Heart right ventricle (tissue), 16 donors: ENCODE data around the gene SHTN1. TPM values are rescaled to one million over a fixed set of nuclear protein-coding genes. Genes with fewer than 3 reads are reported as not detected.

Experiments used
- ATAC-seq, 8 donors: fragments of 200-7000 bp; cut with Tn5 transposase; one replicate each; pipeline ENCODE4 v1.9.1; 2020; ENCODE audit warnings: mild to moderate bottlenecking in 8 of 8, moderate library complexity in 8 of 8, moderate number of reproducible peaks in 1 of 8
- DNase-seq, 2 donors: peaks; one replicate each; pipeline ENCODE4 v3.0.0-alpha.2; 2020
- H3K27ac ChIP-seq, 10 donors: fragments of 200-600 bp; sonication (generic) in 2 of 10; one replicate each; pipeline versions ENCODE4 v1.5.0 to v1.8.0; 2020 to 2022; ENCODE audit warnings: mild to moderate bottlenecking in 3 of 10
- H3K27me3 ChIP-seq, 7 donors: fragments of 200-600 bp; one replicate each; pipeline ENCODE4 v1.8.0; 2021 to 2022; ENCODE audit warnings: mild to moderate bottlenecking in 2 of 7
- H3K36me3 ChIP-seq, 9 donors: fragments of 200-600 bp; sonication (generic) in 1 of 9; one replicate each; pipeline versions ENCODE4 v1.5.0 to v1.8.0; 2020 to 2022; ENCODE audit warnings: mild to moderate bottlenecking in 2 of 9
- H3K4me1 ChIP-seq, 9 donors: fragments of 200-600 bp; sonication (generic) in 1 of 9; one replicate each; pipeline versions ENCODE4 v1.5.0 to v1.8.0; 2020 to 2022; ENCODE audit warnings: mild to moderate bottlenecking in 4 of 9
- H3K4me3 ChIP-seq, 10 donors: fragments of 200-600 bp; sonication (generic) in 2 of 10; one replicate each; pipeline versions ENCODE4 v1.5.0 to v1.8.0; 2020 to 2022; ENCODE audit warnings: mild to moderate bottlenecking in 7 of 10, moderate library complexity in 2 of 10
- H3K9me3 ChIP-seq, 11 donors: fragments of 200-600 bp in 10 of 11; sonication (generic) in 2 of 11; one replicate each; pipeline versions ENCODE4 v1.5.0 to v1.8.0; 2013 to 2022; ENCODE audit warnings: mild to moderate bottlenecking in 2 of 11, control low read depth in 1 of 11, moderate library complexity in 1 of 11
- WGBS, 2 donors: extraction: QIAGEN DNeasy Blood & Tissue Kit; methylation state at CpG; one replicate each; pipeline ENCODE4 v1.1.7; 2013; ENCODE audit warnings: inconsistent platforms in 1 of 2; 5-methylcytosine and 5-hydroxymethylcytosine counted together
- intact Hi-C, 10 donors: fragments of 100-400 bp; cut with DNase I; formaldehyde crosslinking; loops; one replicate each; pipeline versions ENCODE4 v1.11.1 to v1.14.2; 2022
- polyA plus RNA-seq, 2 donors: library from polyadenylated mRNA; stranded (reverse); fragments of 200-250 nt; gene quantifications; one replicate each; pipeline ENCODE4 v1.2.3, GENCODE V29; 2013
- total RNA-seq, 10 donors: library from RNA; stranded (reverse); fragmentation: NEBNext Ultra II Directional in 3 of 10; extraction: Animal tissue kit (Norgen Biotek cat#: 25700) in 3 of 10; gene quantifications; one replicate each; pipeline versions ENCODE4 v1.2.1 to v1.2.4, GENCODE V29; 2021 to 2023
- TF ChIP-seq, protein P1 (sequence below), 9 donors: fragments of 200-600 bp; sonication (generic) in 2 of 9; IDR thresholded peaks; one replicate each; pipeline versions ENCODE4 v1.5.0 to v1.8.0; 2021 to 2022; ENCODE audit warnings: antibody characterized with exemption in 9 of 9, mild to moderate bottlenecking in 5 of 9, moderate library complexity in 1 of 9
- donor health status: Arrhythmogenic right ventricular cardiomyopathy.
- donor health status: ischemic (EF 13 %, LVEDD 7.1; RV severe dilation, severe dysfunction).
- donor health status: healthy with polysubstance abuse.
- donor health status: DM: no; HTN: yes; CAD: no.
- donor health status: DM: no; HTN: no; CAD: no.
- donor health status: ischemic (EF 25% LVEDD 6.9; RV normal size, moderate dysfunction).
- donor health status: ischemic (EF 25% LVEDD 5.7; RV mildly dilated, moderate dysfunction).
- donor health status: healthy.
- donor health status: DM: yes; HTN: yes; CAD: no.
- donor health status: Ischemic cardiomyopathy.
- donor health status: ischemic (EF 35%, LVEDD 5.7; RV mildly dilated, moderate dysfunction).
- donor health status: nonischemic (EF 11% LVEDD 7.7; RV severe dilation, severe dysfunction).
- donor health status: DM: yes; HTN: yes; CAD: no.
- donor health status: PGD.
- donor health status: ischemic (EF 29% LVEDD 5.4; RV normal size, mild dysfunction).
- donor health status: nonischemic (EF 23%, LVEDD 6.1; RV moderate dilation, normal function).

The SHTN1 gene
- total and polyA plus RNA-seq, 12 donors: 0.86 to 13.1 (median 2.8) TPM

DNA sequence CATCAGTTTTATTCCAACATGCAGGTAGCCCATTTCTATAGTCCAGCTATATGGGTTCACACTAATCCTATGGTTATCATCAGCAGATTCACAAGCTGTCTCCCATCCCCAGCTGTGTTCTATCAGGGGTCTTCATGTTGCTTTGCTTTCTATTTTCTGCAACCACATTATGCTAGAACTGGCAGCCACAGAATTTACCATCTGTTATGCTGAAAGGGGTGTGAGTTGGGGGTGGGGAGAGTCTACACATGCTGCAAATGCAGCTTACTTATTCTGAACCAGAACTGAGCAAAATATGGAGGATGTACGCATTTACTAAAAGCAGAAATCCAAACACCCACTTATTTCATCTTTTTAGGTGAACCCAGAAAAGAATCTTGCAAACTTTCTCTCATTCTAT, 32.9 kb downstream of the SHTN1 start:
- 79 to 90% methylated on average over 1 of the region's 1 CpG for WGBS, 2 donors
- Histone ChIP-seq H3K4me1 (no peaks in the 10 kb centered on the region), H3K36me3 (peaks cover 0 to 16% (median 0%) of the 10 kb centered on the region in 9 donors), H3K4me3 (no peak overlapping the region), H3K27me3 (no peaks in the 10 kb centered on the region), H3K27ac (no peak overlapping the region), H3K9me3 (no peaks in the 10 kb centered on the region)
- intact Hi-C loops: no loop called here
- TF ChIP-seq, protein P1, sequence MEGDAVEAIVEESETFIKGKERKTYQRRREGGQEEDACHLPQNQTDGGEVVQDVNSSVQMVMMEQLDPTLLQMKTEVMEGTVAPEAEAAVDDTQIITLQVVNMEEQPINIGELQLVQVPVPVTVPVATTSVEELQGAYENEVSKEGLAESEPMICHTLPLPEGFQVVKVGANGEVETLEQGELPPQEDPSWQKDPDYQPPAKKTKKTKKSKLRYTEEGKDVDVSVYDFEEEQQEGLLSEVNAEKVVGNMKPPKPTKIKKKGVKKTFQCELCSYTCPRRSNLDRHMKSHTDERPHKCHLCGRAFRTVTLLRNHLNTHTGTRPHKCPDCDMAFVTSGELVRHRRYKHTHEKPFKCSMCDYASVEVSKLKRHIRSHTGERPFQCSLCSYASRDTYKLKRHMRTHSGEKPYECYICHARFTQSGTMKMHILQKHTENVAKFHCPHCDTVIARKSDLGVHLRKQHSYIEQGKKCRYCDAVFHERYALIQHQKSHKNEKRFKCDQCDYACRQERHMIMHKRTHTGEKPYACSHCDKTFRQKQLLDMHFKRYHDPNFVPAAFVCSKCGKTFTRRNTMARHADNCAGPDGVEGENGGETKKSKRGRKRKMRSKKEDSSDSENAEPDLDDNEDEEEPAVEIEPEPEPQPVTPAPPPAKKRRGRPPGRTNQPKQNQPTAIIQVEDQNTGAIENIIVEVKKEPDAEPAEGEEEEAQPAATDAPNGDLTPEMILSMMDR (IDR thresholded peaks at IDR 0.05): no peak
- ATAC-seq (no peak), DNase-seq (no peak)

DNA sequence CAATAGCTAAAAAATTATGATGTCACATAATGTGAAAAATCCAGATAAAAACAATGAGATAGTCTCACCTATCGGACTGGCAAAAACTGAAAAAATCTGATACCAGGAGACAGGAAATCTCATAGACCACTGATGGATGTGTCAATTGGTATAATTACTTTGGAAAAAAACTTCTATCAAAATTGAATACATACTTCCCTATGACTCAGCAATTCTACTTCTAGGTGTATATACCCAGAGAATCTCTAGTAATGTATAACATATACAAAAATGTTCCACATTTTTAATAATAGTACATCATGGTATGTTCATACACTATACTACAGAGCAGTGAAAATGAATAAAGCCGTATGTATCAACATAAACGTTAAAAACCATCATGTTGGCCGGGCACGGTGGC, 34.9 kb downstream of the SHTN1 start:
- DNase-seq (no peak), ATAC-seq (no peak)
- Histone ChIP-seq H3K36me3 (peaks cover 0 to 16% (median 0%) of the 10 kb centered on the region in 9 donors), H3K9me3 (no peaks in the 10 kb centered on the region), H3K27me3 (no peaks in the 10 kb centered on the region), H3K4me1 (no peaks in the 10 kb centered on the region), H3K4me3 (no peak overlapping the region), H3K27ac (no peak overlapping the region)
- intact Hi-C loops: no loop called here
- TF ChIP-seq, protein P1 (IDR thresholded peaks at IDR 0.05): no peak
- 93 to 96% methylated on average over 5 of the region's 5 CpGs for WGBS, 2 donors

DNA sequence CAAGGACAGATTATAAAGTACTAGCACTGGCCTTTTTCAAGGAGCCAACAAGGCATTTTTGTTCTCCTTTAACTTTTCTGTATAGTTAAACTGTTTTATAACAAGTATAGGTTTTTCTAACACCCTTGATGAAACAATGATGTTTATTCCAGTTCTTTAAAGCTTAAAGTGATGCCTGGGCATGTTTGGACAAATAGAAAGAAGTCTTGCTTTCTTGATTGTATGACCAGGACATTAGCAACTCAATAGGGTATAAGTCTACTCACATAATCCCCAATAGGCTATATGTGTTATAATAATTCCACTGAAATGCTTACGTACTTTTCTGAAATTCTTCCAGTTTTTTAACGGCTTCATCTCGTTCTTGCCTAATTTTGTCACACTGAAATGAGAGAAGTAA, 36.7 kb downstream of the SHTN1 start:
- ATAC-seq (no peak), DNase-seq (no peak)
- no peaks in the 10 kb centered on the region for H3K9me3 ChIP-seq
- intact Hi-C loops: no loop called here
- H3K4me3 ChIP-seq: no peak overlapping the region
- TF ChIP-seq, protein P1 (IDR thresholded peaks at IDR 0.05): no peak
- no peaks in the 10 kb centered on the region for H3K4me1 ChIP-seq
- peaks cover 0 to 16% (median 0%) of the 10 kb centered on the region in 9 donors for H3K36me3 ChIP-seq
- no peak overlapping the region for H3K27ac ChIP-seq
- 89 to 90% methylated on average over 3 of the region's 3 CpGs for WGBS, 2 donors
- no peaks in the 10 kb centered on the region for H3K27me3 ChIP-seq

DNA sequence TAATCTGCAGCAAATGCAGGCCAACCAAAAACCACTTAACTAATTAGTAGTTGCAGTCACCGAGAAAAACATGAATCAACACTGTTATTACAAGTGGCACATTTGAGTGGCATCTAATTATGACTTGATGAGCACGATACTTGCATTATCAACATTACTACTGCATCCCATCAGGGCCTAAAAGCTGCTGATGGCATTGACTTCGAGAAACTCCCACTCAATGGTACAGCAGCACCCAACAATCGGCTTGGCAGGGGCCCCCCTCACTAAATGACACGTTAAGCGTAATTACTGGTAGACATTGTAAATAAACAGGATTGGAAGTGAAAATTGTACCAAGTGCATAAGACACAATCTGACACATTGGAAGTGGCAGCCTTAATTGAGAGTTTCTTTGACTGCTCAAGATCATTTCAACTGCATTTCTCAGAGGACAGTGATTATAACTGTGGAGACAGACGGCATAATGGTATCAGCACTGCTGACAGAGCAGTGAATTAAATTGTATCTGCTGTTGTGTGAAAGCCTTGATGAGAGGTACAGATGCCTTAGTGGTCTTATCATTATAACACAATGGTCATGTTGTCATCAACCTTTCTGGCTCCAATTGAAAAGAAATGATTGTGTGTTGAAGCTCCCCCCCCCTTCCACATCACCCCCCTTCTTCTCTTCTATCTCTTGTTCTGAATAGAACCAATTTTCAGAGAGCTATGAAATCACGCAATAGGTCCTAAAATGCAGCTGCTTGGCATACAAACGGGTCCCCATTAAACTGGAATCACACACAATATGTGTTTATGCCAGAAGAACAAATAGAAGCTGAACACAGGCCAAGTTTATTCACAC, 43.4 kb downstream of the SHTN1 start:
- WGBS, 2 donors: 45 to 55% methylated on average over 9 of the region's 9 CpGs
- intact Hi-C loops: no loop called here
- TF ChIP-seq, protein P1 (IDR thresholded peaks at IDR 0.05): no peak
- ATAC-seq: no peak
- Histone ChIP-seq H3K4me3 (no peak overlapping the region), H3K4me1 (no peaks in the 10 kb centered on the region), H3K36me3 (peaks cover 0 to 6% (median 0%) of the 10 kb centered on the region in 9 donors), H3K9me3 (no peaks in the 10 kb centered on the region), H3K27ac (no peak overlapping the region), H3K27me3 (no peaks in the 10 kb centered on the region)
- no peak for DNase-seq
